ENCODE results near the gene SRGN.

Gene SRGN

DNA sequence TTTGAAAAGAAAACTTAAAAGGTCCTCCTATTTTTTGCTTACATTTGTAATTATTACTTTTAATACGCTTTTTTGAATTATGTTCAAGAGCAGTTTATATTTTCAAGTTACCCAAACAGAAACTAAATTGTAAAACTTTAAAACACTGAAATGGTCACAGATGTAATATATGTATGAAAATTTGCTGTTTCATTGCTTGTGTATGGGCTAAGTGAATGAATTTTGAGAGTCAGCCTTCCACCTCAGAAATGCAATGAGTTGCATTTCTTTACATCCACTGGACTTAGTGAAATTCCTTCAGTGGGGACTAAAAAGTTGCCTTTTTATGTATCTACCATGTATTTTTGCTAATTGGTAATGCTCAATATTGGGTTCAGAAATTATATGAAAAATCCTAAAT lies 37.7 kb downstream of the SRGN start:
- WGBS = no CpG with 5 or more reads among the region's 1 CpG
- peak overlapping the region; percentile 37 for H3K4me2 ChIP-seq (ENCODE audit: low read length, poor library complexity, severe bottlenecking)
- H3K23ac ChIP-seq (ENCODE audit: low read length in 2 of 2) = no peak overlapping the region
- H3K4me1 ChIP-seq (ENCODE audit: control insufficient read depth, insufficient read depth, low read depth, low read length) = peaks cover 5% of the 10 kb centered on the region
- no peak overlapping the region for H2AFZ ChIP-seq (ENCODE audit: low read depth, low read length)
- H3K4ac ChIP-seq (ENCODE audit: low read depth in 1 of 2, low read length in 2 of 2) = no peak overlapping the region
- no peak overlapping the region for H2BK15ac ChIP-seq (ENCODE audit: low read depth, poor library complexity, severe bottlenecking)
- no peak overlapping the region for H2BK5ac ChIP-seq (ENCODE audit: low read depth, low read length, poor library complexity, severe bottlenecking)
- H3K9ac ChIP-seq (ENCODE audit: low read length) = peak overlapping the region; percentile 98
- no peaks in the 10 kb centered on the region for H3K9me3 ChIP-seq (ENCODE audit: control insufficient read depth, low read length)
- H3K27ac ChIP-seq (ENCODE audit: low read length, poor library complexity, severe bottlenecking) = no peak overlapping the region
- H3K27me3 ChIP-seq (ENCODE audit: control insufficient read depth in 1 of 2, insufficient read depth in 1 of 2, low read length in 2 of 2) = no peaks in the 10 kb centered on the region
- no peak for DNase-seq
- H3K79me1 ChIP-seq (replicated peaks; ENCODE audit: low read length, poor library complexity, severe bottlenecking) = no peaks in the 10 kb centered on the region
- peak overlapping the region in 1 of 2 experiments; percentile 84 for H3K4me3 ChIP-seq (ENCODE audit: insufficient read depth in 1 of 2, low read depth in 1 of 2, low read length in 2 of 2)
- no peak overlapping the region for H4K8ac ChIP-seq (ENCODE audit: low read length)
- peaks cover 0 to 3% of the 10 kb centered on the region in 2 experiments for H3K36me3 ChIP-seq (ENCODE audit: control insufficient read depth in 1 of 2, insufficient read depth in 2 of 2, low read depth in 1 of 2, low read length in 2 of 2)
- H2BK120ac ChIP-seq (ENCODE audit: low read depth, low read length) = no peak overlapping the region
- no peak overlapping the region for H2AK5ac ChIP-seq (ENCODE audit: low read length, severe bottlenecking)
- H4K91ac ChIP-seq (ENCODE audit: low read length) = no peak overlapping the region
- H3K18ac ChIP-seq (ENCODE audit: low read depth in 1 of 2, low read length in 2 of 2) = no peak overlapping the region
- no peak overlapping the region for H3K14ac ChIP-seq (ENCODE audit: low read length in 2 of 2)
- H2BK12ac ChIP-seq (ENCODE audit: low read length in 2 of 2) = no peak overlapping the region

DNA sequence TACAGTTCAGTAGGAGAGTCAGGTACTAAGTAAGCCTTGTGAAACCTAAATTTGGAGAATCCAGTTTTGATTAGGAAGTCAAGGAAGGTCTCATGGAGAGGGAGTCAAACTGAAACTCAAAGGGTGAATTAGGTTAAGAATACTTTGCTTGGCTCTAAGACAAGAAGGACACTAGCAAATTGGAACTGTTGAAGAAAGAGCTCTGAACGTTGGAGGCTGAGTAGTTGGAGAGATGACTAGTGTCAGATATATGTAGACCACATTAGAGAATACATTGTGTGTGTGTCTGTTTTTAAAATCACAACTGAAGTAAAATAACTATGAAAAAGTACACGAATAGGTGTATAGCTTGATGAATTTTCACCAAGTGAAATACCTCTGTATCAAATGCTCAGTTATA lies 42.3 kb downstream of the SRGN start:
- no peak overlapping the region for H2BK12ac ChIP-seq (ENCODE audit: low read length in 2 of 2)
- H3K4me3 ChIP-seq (ENCODE audit: insufficient read depth in 1 of 2, low read depth in 1 of 2, low read length in 2 of 2) = no peak overlapping the region
- H2BK120ac ChIP-seq (ENCODE audit: low read depth, low read length) = no peak overlapping the region
- H3K79me1 ChIP-seq (replicated peaks; ENCODE audit: low read length, poor library complexity, severe bottlenecking) = peaks cover 3% of the 10 kb centered on the region
- H2AFZ ChIP-seq (ENCODE audit: low read depth, low read length) = no peak overlapping the region
- WGBS = 70% methylated on average over 1 of the region's 2 CpGs
- H4K91ac ChIP-seq (ENCODE audit: low read length) = no peak overlapping the region
- H3K27me3 ChIP-seq (ENCODE audit: control insufficient read depth in 1 of 2, insufficient read depth in 1 of 2, low read length in 2 of 2) = no peaks in the 10 kb centered on the region
- no peak overlapping the region for H2AK5ac ChIP-seq (ENCODE audit: low read length, severe bottlenecking)
- peak; percentile 10 for DNase-seq
- no peak overlapping the region for H3K4me2 ChIP-seq (ENCODE audit: low read length, poor library complexity, severe bottlenecking)
- no peak overlapping the region for H3K14ac ChIP-seq (ENCODE audit: low read length in 2 of 2)
- H3K4me1 ChIP-seq (ENCODE audit: control insufficient read depth, insufficient read depth, low read depth, low read length) = peaks cover 5% of the 10 kb centered on the region
- no peak overlapping the region for H2BK5ac ChIP-seq (ENCODE audit: low read depth, low read length, poor library complexity, severe bottlenecking)
- no peak overlapping the region for H3K9ac ChIP-seq (ENCODE audit: low read length)
- H3K36me3 ChIP-seq (ENCODE audit: control insufficient read depth in 1 of 2, insufficient read depth in 2 of 2, low read depth in 1 of 2, low read length in 2 of 2) = peaks cover 7 to 27% of the 10 kb centered on the region in 2 experiments
- no peak overlapping the region for H3K23ac ChIP-seq (ENCODE audit: low read length in 2 of 2)
- no peak overlapping the region for H4K8ac ChIP-seq (ENCODE audit: low read length)
- no peak overlapping the region for H2BK15ac ChIP-seq (ENCODE audit: low read depth, poor library complexity, severe bottlenecking)
- H3K9me3 ChIP-seq (ENCODE audit: control insufficient read depth, low read length) = no peaks in the 10 kb centered on the region
- H3K4ac ChIP-seq (ENCODE audit: low read depth in 1 of 2, low read length in 2 of 2) = no peak overlapping the region
- no peak overlapping the region for H3K27ac ChIP-seq (ENCODE audit: low read length, poor library complexity, severe bottlenecking)
- no peak overlapping the region for H3K18ac ChIP-seq (ENCODE audit: low read depth in 1 of 2, low read length in 2 of 2)

DNA sequence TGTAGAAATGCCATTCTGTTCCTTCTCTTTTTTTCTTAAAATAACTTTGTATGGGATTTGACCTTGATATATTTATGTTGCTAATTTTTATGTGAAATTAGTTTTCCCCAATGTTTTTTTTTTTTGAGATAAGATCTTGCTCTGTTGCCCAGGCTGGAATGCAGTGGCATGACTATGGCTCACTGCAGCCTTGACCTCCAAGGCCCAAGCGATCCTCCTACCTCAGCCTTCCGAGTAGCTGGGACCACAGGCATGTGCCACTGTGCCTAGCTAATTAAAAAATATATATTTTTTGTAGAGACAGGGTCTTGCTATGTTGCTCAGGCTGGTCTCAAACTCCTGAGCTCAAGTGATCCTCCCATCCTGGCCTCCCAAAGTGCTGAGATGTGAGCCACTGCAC lies 52.1 kb downstream of the SRGN start:
- Histone ChIP-seq H3K27ac (ENCODE audit: low read length, poor library complexity, severe bottlenecking) (no peak overlapping the region), H3K14ac (ENCODE audit: low read length in 2 of 2) (no peak overlapping the region), H3K27me3 (ENCODE audit: control insufficient read depth in 1 of 2, insufficient read depth in 1 of 2, low read length in 2 of 2) (no peaks in the 10 kb centered on the region), H3K4me1 (ENCODE audit: control insufficient read depth, insufficient read depth, low read depth, low read length) (no peaks in the 10 kb centered on the region), H3K18ac (ENCODE audit: low read depth in 1 of 2, low read length in 2 of 2) (no peak overlapping the region), H3K9me3 (ENCODE audit: control insufficient read depth, low read length) (no peaks in the 10 kb centered on the region), H2AFZ (ENCODE audit: low read depth, low read length) (no peak overlapping the region), H2BK12ac (ENCODE audit: low read length in 2 of 2) (no peak overlapping the region), H2BK120ac (ENCODE audit: low read depth, low read length) (no peak overlapping the region), H3K4me3 (ENCODE audit: insufficient read depth in 1 of 2, low read depth in 1 of 2, low read length in 2 of 2) (no peak overlapping the region), H4K8ac (ENCODE audit: low read length) (no peak overlapping the region), H2BK5ac (ENCODE audit: low read depth, low read length, poor library complexity, severe bottlenecking) (no peak overlapping the region), H4K91ac (ENCODE audit: low read length) (no peak overlapping the region), H3K4ac (ENCODE audit: low read depth in 1 of 2, low read length in 2 of 2) (no peak overlapping the region), H2BK15ac (ENCODE audit: low read depth, poor library complexity, severe bottlenecking) (no peak overlapping the region), H3K23ac (ENCODE audit: low read length in 2 of 2) (no peak overlapping the region), H3K9ac (ENCODE audit: low read length) (no peak overlapping the region), H2AK5ac (ENCODE audit: low read length, severe bottlenecking) (no peak overlapping the region), H3K36me3 (ENCODE audit: control insufficient read depth in 1 of 2, insufficient read depth in 2 of 2, low read depth in 1 of 2, low read length in 2 of 2) (peaks cover 6 to 51% of the 10 kb centered on the region in 2 experiments), H3K79me1 (replicated peaks; ENCODE audit: low read length, poor library complexity, severe bottlenecking) (peaks cover 11% of the 10 kb centered on the region), H3K4me2 (ENCODE audit: low read length, poor library complexity, severe bottlenecking) (no peak overlapping the region)
- WGBS = 100% methylated on average over 2 of the region's 2 CpGs
- no peak for DNase-seq

DNA sequence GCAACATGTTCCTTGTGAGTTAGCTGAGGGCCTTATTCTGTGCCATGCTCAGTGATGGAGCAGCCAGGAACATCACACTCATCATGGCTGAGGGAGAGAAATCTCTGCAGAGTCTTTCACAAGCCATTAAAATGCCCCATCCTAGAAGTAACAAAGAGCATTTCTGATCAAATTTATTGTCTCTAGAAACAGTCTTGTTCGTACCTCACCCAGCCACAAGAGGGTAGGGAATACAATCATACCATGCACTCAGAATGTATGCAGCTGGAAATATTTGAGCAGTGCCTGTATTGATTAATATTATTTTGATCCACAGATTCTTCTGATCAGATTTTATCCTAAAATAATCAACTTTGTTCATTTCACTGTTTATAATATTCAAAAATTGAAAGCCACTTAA lies 53.4 kb downstream of the SRGN start:
- Histone ChIP-seq H2BK5ac (ENCODE audit: low read depth, low read length, poor library complexity, severe bottlenecking) (no peak overlapping the region), H3K79me1 (replicated peaks; ENCODE audit: low read length, poor library complexity, severe bottlenecking) (peaks cover 13% of the 10 kb centered on the region), H4K91ac (ENCODE audit: low read length) (no peak overlapping the region), H3K4ac (ENCODE audit: low read depth in 1 of 2, low read length in 2 of 2) (no peak overlapping the region), H3K27me3 (ENCODE audit: control insufficient read depth in 1 of 2, insufficient read depth in 1 of 2, low read length in 2 of 2) (no peaks in the 10 kb centered on the region), H3K14ac (ENCODE audit: low read length in 2 of 2) (no peak overlapping the region), H2AK5ac (ENCODE audit: low read length, severe bottlenecking) (no peak overlapping the region), H3K4me3 (ENCODE audit: insufficient read depth in 1 of 2, low read depth in 1 of 2, low read length in 2 of 2) (no peak overlapping the region), H2BK120ac (ENCODE audit: low read depth, low read length) (no peak overlapping the region), H2BK15ac (ENCODE audit: low read depth, poor library complexity, severe bottlenecking) (no peak overlapping the region), H3K18ac (ENCODE audit: low read depth in 1 of 2, low read length in 2 of 2) (no peak overlapping the region), H2BK12ac (ENCODE audit: low read length in 2 of 2) (no peak overlapping the region), H3K4me2 (ENCODE audit: low read length, poor library complexity, severe bottlenecking) (no peak overlapping the region), H3K9me3 (ENCODE audit: control insufficient read depth, low read length) (no peaks in the 10 kb centered on the region), H2AFZ (ENCODE audit: low read depth, low read length) (no peak overlapping the region), H3K27ac (ENCODE audit: low read length, poor library complexity, severe bottlenecking) (no peak overlapping the region), H4K8ac (ENCODE audit: low read length) (no peak overlapping the region), H3K36me3 (ENCODE audit: control insufficient read depth in 1 of 2, insufficient read depth in 2 of 2, low read depth in 1 of 2, low read length in 2 of 2) (peaks cover 6 to 47% of the 10 kb centered on the region in 2 experiments), H3K23ac (ENCODE audit: low read length in 2 of 2) (no peak overlapping the region), H3K4me1 (ENCODE audit: control insufficient read depth, insufficient read depth, low read depth, low read length) (no peaks in the 10 kb centered on the region), H3K9ac (ENCODE audit: low read length) (no peak overlapping the region)
- WGBS = no CpG with 5 or more reads among the region's 1 CpG
- DNase-seq = no peak
